ENCODE measurements around the gene DMRT2.

Gene DMRT2

DNA sequence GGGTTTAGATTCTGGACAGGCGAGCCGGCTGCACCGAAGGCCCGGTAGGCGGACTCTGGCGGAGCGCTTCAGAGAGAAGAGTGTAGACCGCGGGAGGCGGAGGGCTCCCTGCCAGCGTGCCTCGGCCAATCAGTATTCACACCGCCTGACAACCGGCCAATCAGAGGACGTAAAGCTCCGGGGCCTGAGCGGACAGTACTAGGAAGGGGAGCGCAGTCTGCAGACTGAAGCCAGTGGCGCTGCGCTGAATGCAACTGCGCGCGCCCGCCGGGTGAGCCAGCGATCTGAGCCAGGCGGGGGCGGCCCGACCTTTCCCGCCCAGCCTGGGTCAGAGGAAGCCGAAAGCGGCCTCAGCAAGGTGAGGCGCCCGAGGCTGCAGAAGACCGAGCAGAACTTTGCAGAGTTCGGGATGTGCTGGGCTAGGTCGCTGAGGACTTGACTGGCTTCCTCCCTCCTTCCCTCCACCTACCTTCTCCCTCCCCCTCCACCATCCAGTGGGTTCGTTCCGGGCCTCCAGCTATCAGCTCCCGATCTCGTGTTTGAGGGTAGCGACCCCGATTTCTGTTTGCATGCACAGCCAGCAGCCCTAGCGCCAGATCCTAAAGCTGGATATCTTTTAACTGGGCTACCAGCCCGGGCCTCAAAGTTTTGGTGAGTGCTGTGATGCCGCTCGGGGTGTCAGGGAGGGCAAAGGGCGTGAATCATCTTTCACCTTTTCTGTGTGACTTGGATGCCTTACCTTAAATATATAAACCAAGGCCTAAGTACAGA lies at the start of gene DMRT2:
Gene DMRT2, plus strand, starts transcription at position 233 of the 771 bp plus-strand sequence. CDS start 1,257 bp downstream, outside the sequence.
- Mint-ChIP-seq H3K4me3 (peak within 1 kb of the TSS; percentile 93), H3K4me1 (peaks cover 55% of the 10 kb centered on the region), H3K27me3 (peaks cover 77% of the 10 kb centered on the region), H3K36me3 (no peaks in the 10 kb centered on the region), H3K9me3 (peaks cover 5% of the 10 kb centered on the region), H3K27ac (peak within 1 kb of the TSS; percentile 61)

DNA sequence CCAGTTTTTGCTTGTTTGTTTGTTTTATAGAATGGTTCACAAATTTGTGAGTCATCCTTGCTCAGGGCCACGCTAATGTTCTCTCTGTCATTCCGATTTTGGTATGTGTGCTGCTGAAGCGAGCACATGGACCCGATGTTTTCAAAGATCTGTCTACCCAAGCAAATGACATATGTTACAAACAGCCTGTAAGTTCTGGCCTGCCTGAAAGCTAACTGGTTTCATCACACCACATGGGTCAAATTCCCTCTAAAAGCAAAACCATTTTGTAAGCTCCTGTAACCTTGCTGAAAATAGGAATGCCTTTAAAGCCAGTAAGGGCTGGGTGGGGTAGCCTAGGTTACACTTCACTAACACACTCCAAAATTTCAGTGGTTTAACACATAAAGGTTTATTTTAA lies 48.3 kb upstream of the DMRT2 start:
- Mint-ChIP-seq H3K27me3 (peaks cover 8% of the 10 kb centered on the region), H3K36me3 (no peaks in the 10 kb centered on the region), H3K4me3 (no peak overlapping the region), H3K9me3 (no peaks in the 10 kb centered on the region), H3K4me1 (peaks cover 12% of the 10 kb centered on the region), H3K27ac (no peak overlapping the region)

DNA sequence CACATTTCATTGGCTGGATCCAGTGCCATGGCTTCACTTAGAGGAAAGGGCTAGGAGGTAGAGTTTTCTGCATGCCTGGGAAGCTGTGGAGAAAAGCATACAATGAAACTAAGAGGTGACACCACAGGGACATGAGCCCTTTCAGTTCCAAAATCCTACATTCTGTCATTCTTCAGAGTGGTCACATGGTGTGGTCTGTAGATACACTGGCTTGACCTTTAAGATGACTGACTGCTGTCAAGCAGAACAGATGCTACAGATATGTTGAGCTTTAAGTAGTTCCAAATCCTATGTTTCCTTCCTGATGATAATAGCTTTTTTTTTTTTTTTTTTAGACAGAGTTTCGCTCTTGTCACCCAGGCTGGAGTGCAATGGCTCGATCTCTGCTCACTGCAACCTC lies 47.5 kb upstream of the DMRT2 start:
- Mint-ChIP-seq H3K36me3 (no peaks in the 10 kb centered on the region), H3K4me3 (no peak overlapping the region), H3K27me3 (peaks cover 13% of the 10 kb centered on the region)

DNA sequence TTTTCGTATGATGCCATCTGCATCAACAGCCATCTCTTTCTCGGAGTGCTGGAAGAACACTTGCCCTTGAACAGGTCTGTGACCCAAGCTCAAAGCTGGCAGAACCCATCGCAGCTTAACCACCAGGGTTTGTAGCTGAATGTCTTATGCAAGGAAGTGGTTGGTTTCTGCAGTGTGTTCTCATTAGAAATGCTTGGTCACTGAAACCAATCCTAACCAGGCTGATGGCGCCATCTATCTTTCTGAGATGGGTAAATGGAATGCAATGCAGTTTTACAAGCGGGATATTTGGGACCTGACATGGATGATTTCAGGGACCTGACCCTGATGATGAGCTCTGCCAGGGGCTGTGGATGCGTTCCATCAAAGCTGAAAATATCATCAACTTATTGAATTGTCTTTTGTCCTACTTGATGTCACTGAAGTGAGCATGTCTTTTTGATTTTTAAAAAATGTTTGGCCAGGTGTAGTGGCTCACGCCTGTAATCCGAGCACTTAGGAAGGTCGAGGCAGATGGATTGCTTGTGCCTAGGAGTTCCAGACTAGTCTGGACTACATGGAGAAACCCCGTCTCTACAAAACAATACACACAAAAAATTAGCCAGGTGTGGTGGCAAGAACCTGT lies 45.0 kb upstream of the DMRT2 start:
- peaks cover 4% of the 10 kb centered on the region for H3K4me1 Mint-ChIP-seq
- H3K4me3 Mint-ChIP-seq = no peak overlapping the region
- peaks cover 17% of the 10 kb centered on the region for H3K27me3 Mint-ChIP-seq
- no peaks in the 10 kb centered on the region for H3K36me3 Mint-ChIP-seq
- no peaks in the 10 kb centered on the region for H3K9me3 Mint-ChIP-seq
- no peak overlapping the region for H3K27ac Mint-ChIP-seq

More for the DNA sequence above, 47.5 kb upstream of the DMRT2 start:
- Mint-ChIP-seq H3K9me3 (no peaks in the 10 kb centered on the region), H3K4me1 (peaks cover 12% of the 10 kb centered on the region), H3K27ac (no peak overlapping the region)

DNA sequence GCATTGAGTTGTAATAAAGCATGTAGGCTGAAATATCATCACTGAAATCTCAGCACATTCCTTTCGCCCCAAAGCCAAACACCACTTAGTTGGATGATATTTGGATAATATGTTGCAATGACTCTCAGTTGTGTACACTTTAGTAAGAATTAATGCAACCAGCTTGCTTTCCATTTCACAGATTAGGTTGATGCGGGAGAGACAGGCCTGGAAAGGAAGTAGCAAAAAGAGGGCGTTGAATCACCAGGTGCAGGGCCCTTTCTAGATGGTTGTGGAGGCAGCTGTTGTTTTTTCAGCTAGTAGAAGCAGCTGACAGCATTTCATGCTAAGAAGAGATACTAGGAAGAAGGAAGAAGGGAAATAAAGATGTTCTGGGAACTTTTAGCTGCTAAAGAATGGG lies 42.8 kb upstream of the DMRT2 start:
- Mint-ChIP-seq H3K9me3 (no peaks in the 10 kb centered on the region), H3K27ac (no peak overlapping the region), H3K27me3 (peaks cover 17% of the 10 kb centered on the region), H3K36me3 (no peaks in the 10 kb centered on the region), H3K4me3 (no peak overlapping the region), H3K4me1 (peaks cover 4% of the 10 kb centered on the region)

DNA sequence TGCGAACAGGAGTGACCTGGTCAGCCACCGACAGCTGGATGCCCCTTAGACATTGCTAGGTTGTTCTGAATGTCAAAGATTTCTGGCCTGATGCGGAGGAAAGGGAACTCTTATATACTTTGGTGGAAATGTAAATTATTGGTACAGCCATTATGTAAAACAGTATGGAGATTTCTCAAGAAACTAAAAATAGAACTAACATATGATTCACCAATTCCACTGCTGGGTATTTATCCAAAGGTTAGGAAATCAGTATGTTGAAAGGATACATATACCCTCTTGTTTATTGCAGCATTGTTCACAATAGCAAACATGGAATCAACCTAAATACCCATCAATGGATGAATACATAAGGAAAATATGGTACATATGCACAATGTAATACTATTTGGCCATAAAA lies 41.9 kb upstream of the DMRT2 start:
- Mint-ChIP-seq H3K9me3 (no peaks in the 10 kb centered on the region), H3K4me3 (no peak overlapping the region), H3K27ac (no peak overlapping the region), H3K27me3 (peaks cover 17% of the 10 kb centered on the region), H3K4me1 (peaks cover 4% of the 10 kb centered on the region), H3K36me3 (no peaks in the 10 kb centered on the region)

DNA sequence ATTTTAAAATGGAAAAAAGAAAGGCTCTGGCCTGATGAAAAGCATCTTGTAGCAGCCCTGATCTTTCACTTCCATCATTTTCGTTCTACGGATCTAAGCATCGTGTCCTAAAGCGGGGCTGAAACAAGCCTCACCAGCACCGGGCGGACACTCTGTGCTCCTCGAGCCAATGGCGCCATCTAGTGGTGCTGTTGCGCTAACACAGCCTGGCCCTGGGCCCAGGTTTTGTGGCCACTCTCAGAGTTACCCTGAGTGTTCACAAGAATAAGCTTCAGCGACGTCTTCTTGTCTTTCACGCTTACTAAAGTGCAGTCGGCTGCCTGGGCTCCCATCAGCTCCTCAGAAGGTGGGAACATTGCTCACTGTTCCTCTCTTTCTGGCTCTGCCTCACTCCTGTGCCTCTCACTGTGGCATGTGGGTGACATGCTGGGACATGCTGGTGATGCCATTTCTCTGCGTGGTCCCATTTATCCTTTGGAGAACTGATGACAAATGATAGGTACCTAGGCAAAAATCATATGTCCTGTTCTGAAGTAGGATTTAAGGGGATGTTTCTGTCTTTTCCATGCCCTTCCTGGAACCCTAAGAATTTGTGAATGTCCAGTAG lies 41.0 kb upstream of the DMRT2 start:
- Mint-ChIP-seq H3K9me3 (no peaks in the 10 kb centered on the region), H3K4me3 (no peak overlapping the region), H3K27me3 (peaks cover 17% of the 10 kb centered on the region), H3K4me1 (peaks cover 4% of the 10 kb centered on the region), H3K27ac (no peak overlapping the region), H3K36me3 (no peaks in the 10 kb centered on the region)

DNA sequence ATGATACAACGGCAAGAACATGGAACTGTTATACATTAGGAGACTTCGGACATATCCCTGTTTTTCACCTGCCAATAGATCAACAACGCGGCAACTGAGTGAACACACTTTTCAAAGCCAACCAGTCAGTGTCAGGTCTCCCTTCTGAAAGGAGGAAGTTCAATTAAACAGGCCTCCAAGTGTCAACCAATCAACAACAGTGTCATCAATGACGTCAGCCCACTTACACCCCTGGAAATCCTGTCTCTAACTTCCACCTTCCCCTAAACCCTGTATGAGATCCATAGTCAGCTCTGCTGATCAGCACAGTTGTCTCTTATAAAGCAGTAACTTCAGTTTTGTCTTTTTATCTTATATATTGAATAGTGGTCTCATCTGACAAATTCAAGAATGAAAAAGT lies 37.1 kb upstream of the DMRT2 start:
- Mint-ChIP-seq H3K4me3 (no peak overlapping the region), H3K27me3 (peaks cover 9% of the 10 kb centered on the region), H3K9me3 (no peaks in the 10 kb centered on the region), H3K27ac (no peak overlapping the region), H3K36me3 (no peaks in the 10 kb centered on the region), H3K4me1 (peaks cover under 1% of the 10 kb centered on the region)

DNA sequence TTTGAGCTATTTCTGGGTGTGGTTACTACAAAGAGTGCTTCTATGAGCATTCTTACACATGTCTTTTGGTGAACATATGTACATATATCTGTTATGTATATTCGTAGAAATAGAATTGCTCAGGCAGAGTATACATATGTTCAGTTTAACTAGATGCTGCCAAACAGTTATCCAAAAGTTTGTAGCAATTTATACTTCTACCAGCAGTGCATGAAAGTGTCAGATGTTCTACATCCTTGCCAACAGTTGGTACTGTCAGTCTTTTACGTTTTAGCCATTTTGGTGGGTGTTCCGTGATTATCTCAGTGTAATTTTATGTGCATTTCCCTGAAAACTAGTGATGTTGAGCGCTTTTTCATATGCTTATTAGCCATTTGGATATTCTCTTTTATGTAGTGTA lies 35.9 kb upstream of the DMRT2 start:
- H3K36me3 Mint-ChIP-seq = no peaks in the 10 kb centered on the region
- H3K4me1 Mint-ChIP-seq = peaks cover 5% of the 10 kb centered on the region
- peaks cover 7% of the 10 kb centered on the region for H3K27me3 Mint-ChIP-seq
- no peaks in the 10 kb centered on the region for H3K9me3 Mint-ChIP-seq
- no peak overlapping the region for H3K4me3 Mint-ChIP-seq
- no peak overlapping the region for H3K27ac Mint-ChIP-seq

DNA sequence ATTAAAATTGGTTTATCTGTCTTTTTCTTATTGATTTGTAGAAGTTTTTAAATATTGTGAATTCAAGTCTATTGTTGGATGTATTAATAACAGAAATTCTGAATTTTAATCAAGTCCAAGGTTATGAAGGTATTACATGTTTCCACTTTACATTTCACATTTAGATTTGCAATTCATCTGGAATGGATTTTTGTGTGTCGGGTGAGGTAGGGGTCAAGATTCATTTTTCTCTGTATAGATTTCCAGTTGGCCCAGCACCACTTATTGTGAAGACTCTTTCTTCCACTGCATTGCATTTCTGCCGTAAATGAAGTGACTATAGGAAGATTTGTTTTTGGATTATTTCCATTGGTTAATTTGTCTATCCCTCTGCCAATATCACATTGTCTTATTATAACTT lies 35.5 kb upstream of the DMRT2 start:
- peaks cover 7% of the 10 kb centered on the region for H3K27me3 Mint-ChIP-seq

DNA sequence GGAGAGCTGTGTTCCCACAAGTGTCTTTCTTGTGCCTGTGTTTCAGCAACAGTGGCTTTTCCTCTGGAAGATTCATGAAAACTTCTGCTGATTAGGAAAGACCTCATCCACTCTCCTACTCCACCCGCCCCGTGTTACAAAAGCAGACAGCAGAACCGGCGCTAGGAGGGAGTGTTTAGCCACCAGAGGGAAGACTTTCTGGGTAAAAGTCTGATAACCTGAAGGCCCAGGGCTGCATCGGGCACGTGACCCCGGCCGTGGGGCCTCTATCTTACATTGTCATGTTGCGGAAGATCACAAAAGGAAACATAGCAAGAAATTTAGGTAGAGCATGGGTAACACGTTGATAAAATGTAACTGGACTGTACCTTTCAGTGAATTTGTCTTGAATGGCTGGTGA lies 32.0 kb upstream of the DMRT2 start:
- Mint-ChIP-seq H3K27ac (no peak overlapping the region), H3K4me3 (no peak overlapping the region), H3K36me3 (no peaks in the 10 kb centered on the region), H3K27me3 (peaks cover 16% of the 10 kb centered on the region), H3K9me3 (no peaks in the 10 kb centered on the region), H3K4me1 (peaks cover 5% of the 10 kb centered on the region)

More for the DNA sequence above, 35.5 kb upstream of the DMRT2 start:
- H3K4me3 Mint-ChIP-seq = no peak overlapping the region
- H3K36me3 Mint-ChIP-seq = no peaks in the 10 kb centered on the region
- H3K9me3 Mint-ChIP-seq = no peaks in the 10 kb centered on the region
- H3K27ac Mint-ChIP-seq = no peak overlapping the region
- H3K4me1 Mint-ChIP-seq = peaks cover 5% of the 10 kb centered on the region

DNA sequence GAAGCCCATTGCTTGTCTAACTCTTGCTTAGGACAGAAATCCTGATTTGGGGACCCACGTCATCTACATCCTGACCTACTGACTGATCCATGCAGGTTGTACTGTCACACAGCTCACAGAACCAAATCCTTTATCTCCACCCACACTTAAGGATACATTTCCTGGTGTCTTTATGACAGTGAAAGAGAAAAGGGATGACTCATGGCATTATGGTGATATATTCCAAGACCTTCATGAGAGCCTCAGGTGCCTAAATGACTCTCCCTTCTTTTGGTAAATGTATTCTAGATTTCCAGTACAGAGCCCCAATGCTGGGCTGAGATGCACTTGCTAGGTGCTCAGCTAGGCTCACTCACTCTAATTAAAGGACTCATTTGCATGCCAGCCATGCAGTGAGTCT lies 26.0 kb upstream of the DMRT2 start:
- Mint-ChIP-seq H3K36me3 (no peaks in the 10 kb centered on the region), H3K4me3 (no peak overlapping the region), H3K9me3 (no peaks in the 10 kb centered on the region), H3K27me3 (peaks cover 21% of the 10 kb centered on the region), H3K27ac (no peak overlapping the region), H3K4me1 (no peaks in the 10 kb centered on the region)

DNA sequence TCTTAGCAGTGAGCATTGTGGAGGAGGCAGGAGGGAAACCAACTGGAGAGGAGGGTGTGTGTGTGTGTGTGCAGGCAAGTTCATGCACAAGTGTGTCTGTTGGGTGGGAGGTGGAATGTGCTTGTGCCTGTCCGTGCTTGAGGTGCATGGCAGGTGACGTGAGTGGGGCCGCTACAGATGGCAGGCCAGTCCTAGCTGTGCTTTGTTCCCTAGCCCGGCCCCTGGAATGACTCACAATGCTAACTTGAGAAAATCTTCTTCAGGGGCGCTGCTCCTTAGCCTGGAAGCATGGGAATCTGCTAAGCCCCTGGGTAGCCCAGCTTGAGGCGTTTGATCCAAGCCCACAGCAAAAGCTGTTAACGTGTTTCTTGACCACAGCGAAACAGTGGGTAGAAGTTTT lies 25.0 kb upstream of the DMRT2 start:
- H3K27ac Mint-ChIP-seq = no peak overlapping the region
- no peak overlapping the region for H3K4me3 Mint-ChIP-seq
- H3K9me3 Mint-ChIP-seq = no peaks in the 10 kb centered on the region
- H3K36me3 Mint-ChIP-seq = no peaks in the 10 kb centered on the region
- H3K4me1 Mint-ChIP-seq = no peaks in the 10 kb centered on the region
- H3K27me3 Mint-ChIP-seq = peaks cover 21% of the 10 kb centered on the region

DNA sequence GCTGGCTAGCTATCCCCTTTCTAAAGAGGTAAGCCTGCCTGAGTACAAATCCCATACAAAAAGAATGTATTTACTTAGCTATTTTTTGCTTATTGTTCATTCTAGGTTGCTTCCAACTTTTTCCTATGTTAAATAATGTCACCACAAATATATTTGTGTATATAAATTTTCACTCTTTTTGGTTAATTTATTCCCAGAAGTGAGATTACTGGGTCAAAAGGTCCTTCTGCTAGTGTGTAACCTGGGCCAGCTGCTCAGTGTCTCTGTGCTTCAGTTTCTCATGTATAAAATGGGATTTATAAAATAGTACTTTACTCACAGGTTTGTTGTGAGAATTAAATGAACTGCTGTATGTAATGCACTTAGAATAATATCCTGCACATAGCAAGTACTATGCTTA lies 23.9 kb upstream of the DMRT2 start:
- Mint-ChIP-seq H3K4me1 (no peaks in the 10 kb centered on the region), H3K27ac (no peak overlapping the region), H3K4me3 (no peak overlapping the region), H3K9me3 (no peaks in the 10 kb centered on the region), H3K27me3 (peaks cover 16% of the 10 kb centered on the region), H3K36me3 (no peaks in the 10 kb centered on the region)

DNA sequence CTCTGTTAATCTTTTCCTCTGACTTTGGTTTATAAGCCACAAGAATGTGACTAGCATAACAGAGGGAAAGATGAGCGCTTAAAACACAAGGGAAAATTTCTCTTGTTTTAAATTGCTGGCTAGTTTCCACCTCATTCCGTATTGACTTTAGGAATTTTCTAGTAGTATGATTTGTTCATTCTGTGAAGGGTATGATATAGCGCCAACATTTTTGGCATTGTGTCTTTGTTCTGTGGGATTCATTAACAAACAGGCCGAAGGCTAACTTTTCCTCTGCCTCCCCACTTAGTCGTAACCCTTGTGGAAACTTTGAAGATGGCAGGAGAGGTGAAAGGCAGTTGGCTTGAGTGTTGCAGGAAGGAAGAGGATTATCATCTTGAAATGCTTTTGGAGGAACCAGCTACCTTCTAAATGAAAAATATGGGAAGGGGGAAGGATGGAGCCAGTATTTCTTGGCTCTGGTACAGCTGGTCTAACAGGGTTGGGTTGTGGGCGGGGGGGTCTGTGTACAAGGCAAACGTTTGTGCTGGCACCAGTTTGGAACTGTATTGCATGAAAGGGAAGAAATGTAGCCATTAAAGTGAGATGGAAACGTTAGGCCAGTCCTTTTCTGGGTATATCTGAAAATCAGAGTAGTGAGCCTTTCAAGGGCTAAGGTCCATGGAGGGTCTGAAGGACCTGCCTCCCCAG lies 21.5 kb upstream of the DMRT2 start:
- Mint-ChIP-seq H3K27me3 (peaks cover 21% of the 10 kb centered on the region), H3K9me3 (no peaks in the 10 kb centered on the region), H3K36me3 (no peaks in the 10 kb centered on the region), H3K27ac (no peak overlapping the region), H3K4me3 (no peak overlapping the region), H3K4me1 (no peaks in the 10 kb centered on the region)

Data from activated naive CD4-positive, alpha-beta T cell treated with anti-CD3 and anti-CD28 coated beads, Interleukin-2, amount 50 U/mL, for 24 hours (primary cell).